ENCODE data around the gene IFT80.
"Not testable (repeated sequence)": the region's sequence is repeated elsewhere in the genome, so short reads cannot be mapped to it uniquely, and the experiment has no call there.

Gene IFT80

DNA sequence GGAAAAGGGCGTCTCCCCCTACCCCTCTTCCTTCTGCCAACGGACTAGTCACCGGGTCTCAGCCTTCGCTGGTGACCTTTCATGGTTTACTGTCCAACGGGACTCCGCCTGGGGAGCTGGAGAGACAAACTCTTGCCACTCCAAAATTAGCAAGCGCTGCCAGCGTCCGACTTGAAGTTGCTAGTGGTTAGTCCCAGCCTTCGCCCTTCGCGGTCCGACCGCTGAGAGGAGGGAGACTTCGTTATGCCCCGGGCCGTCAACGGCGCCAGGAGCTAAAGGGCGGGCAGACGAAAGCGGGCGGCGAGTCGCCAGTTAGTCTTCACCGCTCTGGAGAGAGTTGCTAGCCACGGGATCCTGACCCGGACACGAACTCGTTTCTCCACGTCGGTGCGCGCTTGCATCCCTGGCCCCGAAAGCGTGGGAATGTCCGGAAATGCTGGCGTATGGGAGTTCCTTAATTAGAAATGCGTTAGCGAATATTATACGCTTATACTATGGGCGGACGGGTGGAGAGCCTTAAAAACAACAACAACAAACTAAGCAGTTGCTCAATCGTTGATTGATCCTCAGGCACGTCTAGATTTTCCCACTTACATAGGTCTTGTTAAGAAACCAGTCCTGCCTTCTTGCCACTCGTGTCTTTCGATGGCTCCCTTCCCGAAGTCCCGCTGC, 1.1 kb upstream of the IFT80 start:
- DNase-seq: peak in 5 of 6 experiments; percentile 4 to 69 (median 31)

- no peak for DNase-seq
These were observed 253 bp downstream of the IFT80 start for GRCh38 chr3:160398820-160399124.

- DNase-seq: no peak
These were observed 3.7 kb downstream of the IFT80 start for GRCh38 chr3:160395297-160395696.

GRCh38 chr3:160394009-160394392, 5.0 kb downstream of the IFT80 start:
- DNase-seq: no peak

DNA sequence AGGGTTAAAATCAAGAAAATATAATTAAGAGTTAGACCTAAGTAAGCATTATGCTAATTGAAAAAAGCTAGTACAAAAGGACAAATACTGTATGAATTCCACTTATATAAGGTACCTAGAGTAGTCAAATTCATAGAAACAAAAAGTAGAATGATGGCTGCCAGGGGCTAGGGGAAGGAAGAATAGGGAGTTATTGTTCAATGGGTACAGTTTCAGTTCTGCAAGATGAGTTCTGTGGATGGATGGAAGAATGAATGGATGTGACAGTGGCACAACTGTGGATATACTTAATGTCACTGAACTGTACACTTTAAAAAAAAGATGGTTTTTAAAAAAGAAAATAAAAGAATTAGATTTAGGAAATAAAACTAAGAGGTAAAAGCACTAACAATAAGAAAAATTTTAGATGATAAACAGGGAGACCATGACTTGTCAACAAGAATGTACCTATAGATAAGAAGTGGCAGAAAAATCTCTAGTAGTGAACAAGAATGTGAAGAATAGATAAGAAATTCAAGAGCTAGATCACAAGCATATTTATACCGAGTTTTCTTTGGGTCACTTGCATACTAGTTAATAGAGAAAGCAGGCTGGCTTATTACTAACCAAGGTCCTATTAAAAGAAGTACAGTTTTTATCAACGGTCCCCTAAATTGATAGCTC, 5.5 kb downstream of the IFT80 start:
- DNase-seq: no peak

DNA sequence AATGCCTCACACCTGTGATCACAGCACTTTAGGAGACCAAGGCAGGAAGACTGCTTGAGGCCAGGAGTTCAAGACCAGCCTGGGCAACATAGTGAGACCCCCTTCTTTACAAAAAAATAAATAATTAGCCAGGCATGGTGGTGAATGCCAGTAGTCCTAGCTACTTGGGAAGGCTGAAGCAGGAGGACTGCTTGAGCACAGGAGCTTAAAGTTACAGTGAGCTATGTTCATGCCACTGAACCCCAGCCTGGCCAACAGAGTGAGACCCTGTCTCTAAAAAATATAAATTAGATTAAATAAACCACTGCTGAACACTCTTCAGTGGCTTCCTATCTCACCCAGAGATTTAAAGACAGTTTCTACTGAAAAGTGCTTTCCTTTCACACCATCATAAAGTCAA, 6.2 kb downstream of the IFT80 start:
- DNase-seq: no peak

- DNase-seq: no peak
These were observed 8.4 kb downstream of the IFT80 start for GRCh38 chr3:160390565-160391138.

DNA sequence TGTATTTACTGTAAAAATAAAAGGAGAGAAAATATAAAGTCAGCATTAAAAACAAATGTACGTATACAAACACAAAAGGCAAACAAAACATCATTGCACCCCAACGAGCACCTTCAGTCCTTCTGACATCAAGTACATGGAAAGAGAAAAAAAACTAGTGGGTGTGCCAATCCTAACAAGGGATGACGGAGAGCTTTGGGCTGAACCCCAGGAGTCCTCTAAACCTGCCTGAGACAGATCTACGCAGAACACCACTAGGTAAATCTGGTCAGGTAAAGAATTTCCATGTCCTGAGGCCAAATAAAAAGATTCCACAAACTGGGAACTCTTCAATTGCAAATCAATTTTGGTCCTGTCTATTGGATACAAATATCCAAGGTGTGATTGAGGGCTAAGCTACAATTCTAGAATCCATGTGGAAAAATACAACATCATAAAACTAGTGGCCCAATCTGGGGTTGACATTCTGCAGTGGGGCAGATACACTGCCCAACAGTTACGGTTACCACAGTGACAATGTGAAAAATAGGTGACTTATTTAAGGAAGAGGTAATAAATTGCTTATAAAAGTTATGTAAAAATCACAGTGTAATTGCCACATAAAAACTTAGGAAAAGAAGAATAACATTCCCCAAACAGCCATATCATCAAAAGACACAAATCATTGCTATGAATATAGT, 14.2 kb downstream of the IFT80 start:
- DNase-seq: no peak

GRCh38 chr3:160381470-160381869, 17.6 kb downstream of the IFT80 start:
- no peak for DNase-seq

- no peak for DNase-seq
These were observed 19.3 kb downstream of the IFT80 start for GRCh38 chr3:160379628-160380214.

- no peak for DNase-seq
These were observed 20.5 kb downstream of the IFT80 start for GRCh38 chr3:160378331-160379109.

DNA sequence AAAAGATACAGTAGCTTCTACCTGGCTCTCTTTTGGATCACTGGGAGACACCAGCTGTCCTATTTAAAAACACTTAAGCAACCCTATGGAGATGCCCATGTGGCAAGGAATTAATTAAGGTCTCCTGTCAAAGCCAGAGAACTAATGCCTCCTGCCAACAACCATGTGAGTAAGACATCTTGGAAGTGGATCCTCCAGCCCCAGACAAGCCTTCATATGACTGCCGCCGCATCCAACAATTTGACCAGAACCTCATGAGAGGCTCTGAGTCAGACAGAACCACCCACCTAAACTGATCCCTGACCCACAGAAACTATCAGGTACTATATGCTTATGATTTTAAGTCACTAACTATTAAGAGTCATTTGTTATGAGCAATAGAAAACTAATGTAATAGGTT, 22.3 kb downstream of the IFT80 start:
- no peak for DNase-seq

DNA sequence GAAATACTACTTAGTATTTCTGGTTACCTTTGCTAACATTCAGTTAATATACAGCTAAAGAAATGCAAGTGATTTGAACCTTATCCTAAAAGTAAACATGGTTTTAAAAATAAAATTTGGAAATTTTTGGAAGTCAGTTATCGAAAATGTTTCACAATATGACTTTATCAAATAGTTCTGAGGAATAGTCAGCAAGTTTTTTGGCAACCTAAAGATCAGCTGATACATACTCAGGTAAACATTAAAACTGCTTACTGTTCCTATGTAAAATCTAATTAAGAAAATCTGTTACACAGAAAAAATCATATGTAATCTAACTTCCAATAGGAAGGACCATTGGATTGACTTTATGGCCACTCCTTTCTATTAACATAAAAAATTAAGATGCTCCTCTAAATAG, 24.1 kb downstream of the IFT80 start:
- DNase-seq: no peak

- DNase-seq: no peak
These were observed 24.6 kb downstream of the IFT80 start for GRCh38 chr3:160374472-160374871.

DNA sequence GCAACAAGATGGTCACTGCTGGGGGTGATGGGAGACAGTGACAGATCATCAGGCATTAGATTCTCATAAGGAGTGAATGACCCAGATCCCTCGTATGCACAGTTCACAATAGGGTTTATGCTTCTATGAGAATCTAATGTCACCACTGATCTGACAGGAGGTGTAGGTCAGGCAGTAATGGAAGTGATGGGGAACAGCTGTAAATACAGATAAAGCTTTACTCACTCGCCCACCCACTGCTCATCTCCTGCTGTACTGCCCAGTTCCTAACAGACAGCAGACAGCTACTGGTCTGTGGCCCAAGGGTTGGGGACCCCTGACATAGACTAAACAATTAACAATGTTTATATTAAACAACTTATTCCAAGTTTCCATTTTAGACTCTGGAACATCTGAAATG, 25.4 kb downstream of the IFT80 start:
- no peak for DNase-seq

DNA sequence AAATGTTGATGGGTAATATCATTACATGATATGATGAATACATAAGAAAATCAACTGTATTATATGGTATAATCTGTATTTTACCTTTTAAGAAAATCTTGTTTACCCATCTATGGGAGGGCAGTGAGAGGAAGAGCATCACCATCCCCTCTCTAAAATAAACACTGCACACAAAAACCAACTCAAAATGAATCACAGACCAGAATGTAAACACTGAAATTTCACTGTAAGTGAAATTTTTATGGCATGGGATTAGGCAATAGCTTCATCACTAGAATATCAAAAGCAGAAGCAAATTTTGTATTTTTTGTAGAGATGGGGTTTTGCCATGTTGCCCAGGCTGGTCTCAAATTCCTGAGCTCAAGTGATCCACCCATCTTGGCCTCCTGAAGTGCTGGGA, 26.2 kb downstream of the IFT80 start:
- DNase-seq: no peak

GRCh38 chr3:160370987-160371857, 27.8 kb downstream of the IFT80 start:
- no peak for DNase-seq

GRCh38 chr3:160369784-160370183, 29.2 kb downstream of the IFT80 start:
- DNase-seq: peak in 3 of 6 experiments; percentile 2 to 28 (median 6)

GRCh38 chr3:160368804-160369203, 30.2 kb downstream of the IFT80 start:
- DNase-seq: peak in 3 of 6 experiments; percentile 5 to 42 (median 36)

DNA sequence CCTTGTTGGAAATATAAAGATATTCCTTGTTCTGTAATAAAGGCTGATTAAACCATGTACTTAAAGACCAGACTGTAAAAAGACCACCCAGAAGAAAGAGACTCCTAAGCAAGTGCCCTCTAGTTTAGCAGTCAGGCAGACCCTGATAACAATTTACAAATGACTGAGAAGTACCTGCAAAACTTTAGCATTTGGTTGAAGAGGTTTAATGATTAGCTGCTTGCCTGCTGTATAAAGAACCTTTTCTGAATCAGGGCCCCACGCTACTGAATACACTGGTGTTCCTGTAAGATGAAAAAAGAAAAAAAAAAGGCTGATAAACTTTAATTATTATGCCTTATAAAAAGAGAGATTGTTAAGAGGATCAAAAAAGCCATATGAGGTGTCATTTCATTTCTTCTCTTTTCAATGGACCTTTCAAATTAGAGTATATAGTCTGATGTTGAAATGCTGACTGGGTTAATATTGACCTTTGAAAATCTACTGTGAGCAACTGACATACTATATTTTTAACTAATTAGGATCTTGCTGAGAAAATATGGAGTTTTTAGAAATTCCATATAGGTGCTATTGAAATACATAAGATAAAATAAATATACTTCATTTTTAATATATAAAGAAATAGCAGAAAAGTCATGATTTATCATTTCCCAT, 33.0 kb downstream of the IFT80 start:
- no peak for DNase-seq

- DNase-seq: not testable (repeated sequence)
These were observed 36.1 kb downstream of the IFT80 start for GRCh38 chr3:160362896-160363295.

All from stimulated activated naive CD4-positive, alpha-beta T cell (primary cell).